HL-60/S4 treated with phorbol 12-myristate 13-acetate at 8.2 ng/mL for 4 days and 3 days (cell line): Measurements from ENCODE around the gene DNMT1.

Experiments
- in situ Hi-C: fragments of 300-500 bp; cut with MboI; formaldehyde crosslinking; loops from 2 replicates; pipeline ENCODE4 v1.15.0; 2022; ENCODE audit warnings: low sequenced_read_pairs

The DNMT1 gene

GRCh38 chr19:10115392-10116084 is 79.2 kb downstream of the DNMT1 start:
- in situ Hi-C loops, result no loop called here

GRCh38 chr19:10114651-10115391 is 79.9 kb downstream of the DNMT1 start:
- in situ Hi-C loops, result no loop called here

GRCh38 chr19:10113964-10114650 is 80.6 kb downstream of the DNMT1 start:
- in situ Hi-C loops, result no loop called here

GRCh38 chr19:10113592-10113963 is 81.2 kb downstream of the DNMT1 start:
- in situ Hi-C loops, result no loop called here

GRCh38 chr19:10112895-10113591 is 81.7 kb downstream of the DNMT1 start:
- in situ Hi-C loops, result no loop called here

- in situ Hi-C loops, result no loop called here
Measured at GRCh38 chr19:10112037-10112761, 82.6 kb downstream of the DNMT1 start.

- in situ Hi-C loops, result no loop called here
Measured at GRCh38 chr19:10111405-10111811, 83.3 kb downstream of the DNMT1 start, which contains the start of gene P2RY11. Gene P2RY11 (plus strand): TSS chr19:10111693. CDS start chr19:10111722, 29 bp downstream.

GRCh38 chr19:10110972-10111317 is 83.8 kb downstream of the DNMT1 start:
- in situ Hi-C loops, result no loop called here

GRCh38 chr19:10110076-10110971 is 84.4 kb downstream of the DNMT1 start:
- in situ Hi-C loops, result no loop called here

- in situ Hi-C loops, result no loop called here
Measured at GRCh38 chr19:10109528-10109927, 85.2 kb downstream of the DNMT1 start.

- in situ Hi-C loops, result no loop called here
Measured at GRCh38 chr19:10107817-10108367, 86.9 kb downstream of the DNMT1 start.

GRCh38 chr19:10107254-10107653 is 87.5 kb downstream of the DNMT1 start:
- in situ Hi-C loops, result no loop called here

- in situ Hi-C loops, result no loop called here
Measured at GRCh38 chr19:10106100-10106936, 88.4 kb downstream of the DNMT1 start, which contains the start of gene PPAN. Gene PPAN (plus strand): TSS chr19:10106362. CDS start chr19:10106395, 33 bp downstream.

GRCh38 chr19:10105509-10106099 is 89.1 kb downstream of the DNMT1 start:
- in situ Hi-C loops, result no loop called here

GRCh38 chr19:10104665-10105508 is 89.9 kb downstream of the DNMT1 start:
- in situ Hi-C loops, result no loop called here

GRCh38 chr19:10104130-10104513 is 90.6 kb downstream of the DNMT1 start:
- in situ Hi-C loops, result no loop called here

- in situ Hi-C loops, result no loop called here
Measured at GRCh38 chr19:10102787-10103236, 91.9 kb downstream of the DNMT1 start.
